ENCODE measurements around the gene TIMP1.

DNA sequence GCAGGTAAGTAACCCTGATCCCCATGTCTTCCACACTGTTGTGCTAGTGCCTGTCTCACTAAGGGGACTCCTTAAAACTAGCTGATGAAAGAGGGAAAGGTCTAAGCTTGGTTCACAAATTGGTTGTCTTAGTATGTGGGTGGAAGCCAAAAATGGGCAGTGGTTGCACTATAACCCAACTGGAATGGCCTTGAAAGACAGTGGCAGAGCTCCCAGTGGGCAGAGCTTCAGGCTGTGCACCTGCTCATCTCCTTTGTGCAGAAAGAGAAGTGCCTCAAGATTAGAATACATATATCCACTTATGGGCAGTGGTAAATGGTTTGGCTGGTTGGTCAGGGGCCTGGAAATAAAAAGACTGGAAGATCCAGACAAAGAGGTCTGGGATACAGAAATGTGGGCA, 30.2 kb downstream of the TIMP1 start:
- TF ChIP-seq ZNF660 (tag by site-specific recombination; IDR thresholded peaks at IDR 0.05) (no peak), ZNF391 (tag by site-specific recombination; IDR thresholded peaks at IDR 0.05; ENCODE audit: borderline replicate concordance, low read depth) (no peak), ZNF600 (tag by site-specific recombination; IDR thresholded peaks at IDR 0.05) (no peak)
